ENCODE results near the gene TBC1D23. TPM values are rescaled to one million over a fixed set of nuclear protein-coding genes. Genes with fewer than 3 reads are reported as not detected.
"Not testable (repeated sequence)": the region's sequence is repeated elsewhere in the genome, so short reads cannot be mapped to it uniquely, and the experiment has no call there.

The TBC1D23 gene
- total RNA-seq, 2 experiments from 2014 or later = 17.6 to 19.4 TPM

DNA sequence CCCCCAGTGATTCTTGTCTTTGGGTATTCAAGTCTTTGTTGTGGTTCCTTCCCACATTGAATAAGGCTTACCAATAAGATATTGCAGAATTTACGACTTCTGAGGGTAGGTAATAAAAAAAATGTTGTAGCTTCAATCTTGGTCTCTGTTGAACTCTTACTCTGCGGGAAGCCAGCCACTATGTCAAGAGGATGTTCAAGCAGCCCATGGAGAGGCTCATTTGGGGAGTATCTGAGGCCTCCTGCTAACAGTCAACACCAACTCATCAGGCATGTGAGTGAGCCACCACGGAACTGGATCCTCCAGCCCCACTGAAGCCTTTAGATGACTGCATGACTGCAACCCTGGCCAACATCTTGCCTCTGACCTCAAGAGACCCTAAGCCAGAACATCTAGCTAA is 3.2 kb upstream of the TBC1D23 start:
- Mint-ChIP-seq H3K9me3 (ENCODE audit: low read depth) (no peaks in the 10 kb centered on the region), H3K36me3 (ENCODE audit: low read depth) (no peaks in the 10 kb centered on the region), H3K4me3 (no peak overlapping the region), H3K27ac (no peak overlapping the region), H3K27me3 (no peaks in the 10 kb centered on the region), H3K4me1 (peaks cover 32% of the 10 kb centered on the region)
- ChIA-PET POLR2A (interaction anchor here (1.2 kb wide), 1 partner anchor 12 kb away, joined by 3 read pairs; no protein-coding TSS in a partner anchor), CTCF (interaction anchor here (0.6 to 1.7 kb wide), 4 partner anchors 11 to 426 kb away, joined by 3 to 7 read pairs (median 3); no protein-coding TSS in a partner anchor)
- ATAC-seq (no peak), DNase-seq (no peak)
- intact Hi-C loops (cut with DNase I, micrococcal nuclease) = loop anchor here in 1 of 2 experiments (10.0 kb wide), 1 partner anchor 57 kb away; no protein-coding TSS in a partner anchor

DNA sequence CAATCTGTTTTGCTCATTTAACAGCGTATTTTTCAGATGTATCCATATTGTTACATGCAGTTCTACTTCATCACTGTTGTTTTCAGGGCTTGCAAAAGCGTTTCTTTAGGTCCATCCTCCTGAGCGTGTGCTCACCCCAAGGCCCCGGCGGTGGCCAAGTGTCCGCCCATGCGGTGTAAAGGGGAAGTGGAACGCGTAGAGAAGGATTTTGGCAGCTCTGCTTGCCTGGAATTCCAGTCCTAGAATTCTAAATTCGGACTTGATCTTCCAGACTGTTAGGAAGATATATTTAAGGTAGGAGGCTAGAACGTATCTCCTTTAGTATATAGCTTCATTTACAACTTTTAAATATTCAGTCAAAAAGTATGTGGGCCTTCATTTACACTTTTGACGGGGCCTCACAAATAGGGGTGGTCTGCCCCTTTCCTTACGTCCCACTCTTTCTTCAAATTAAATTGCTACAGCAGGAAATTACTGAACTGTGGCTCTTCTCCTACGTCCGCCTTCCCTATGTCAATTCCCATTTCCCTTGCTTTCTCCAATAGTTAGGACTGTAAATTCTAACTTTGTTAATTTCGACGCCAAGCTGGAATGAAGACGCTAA is 609 bp upstream of the TBC1D23 start:
- Mint-ChIP-seq H3K27ac (peak overlapping the region; percentile 96), H3K27me3 (no peaks in the 10 kb centered on the region), H3K4me1 (peaks cover 58% of the 10 kb centered on the region), H3K4me3 (peak overlapping the region; percentile 91), H3K9me3 (ENCODE audit: low read depth) (no peaks in the 10 kb centered on the region), H3K36me3 (ENCODE audit: low read depth) (no peaks in the 10 kb centered on the region)
- ATAC-seq = no peak
- CTCF ChIA-PET = interaction anchor here (0.6 to 2.0 kb wide), 12 partner anchors 9 to 569 kb away, joined by 3 to 10 read pairs (median 4); partner anchors contain the start of genes LNP1 and TOMM70
- DNase-seq = no peak
- intact Hi-C loops (cut with DNase I, micrococcal nuclease) = loop anchor here (1.0 to 5.0 kb wide), 9 partner anchors 75 to 1465 kb away; partner anchors contain the start of genes CMSS1 (in 2 of the 2), LNP1 (in 2 of the 2), TFG (in 2 of the 2) and TOMM70 (in 2 of the 2)
- POLR2A ChIA-PET = interaction anchor here (0.5 to 2.2 kb wide), 5 partner anchors 10 to 1528 kb away, joined by 3 to 8 read pairs (median 4); partner anchors contain the start of genes LNP1 and TOMM70

DNA sequence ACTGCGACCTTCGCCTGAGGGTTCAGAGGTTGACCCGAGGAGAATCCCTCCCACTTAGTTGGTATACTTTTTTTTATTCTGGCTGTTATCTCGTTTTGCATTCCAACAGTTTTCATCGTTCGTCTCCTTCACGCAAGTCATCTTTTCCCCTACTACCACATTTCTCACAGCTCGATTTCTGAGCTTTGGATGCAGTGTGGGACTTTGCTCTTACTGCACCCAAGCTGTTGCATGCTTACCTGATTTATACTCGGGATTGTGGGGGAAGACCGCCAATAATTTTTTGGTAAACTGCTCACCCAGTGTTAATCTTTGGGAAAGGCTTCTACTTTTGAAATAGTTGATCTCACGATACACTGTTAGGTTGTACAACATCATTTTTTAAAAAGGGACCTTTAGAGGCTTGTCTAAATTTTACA is 702 bp downstream of the TBC1D23 start:
- intact Hi-C loops (cut with DNase I, micrococcal nuclease) = loop anchor here (2.0 to 5.0 kb wide), 6 partner anchors 73 to 1463 kb away; partner anchors contain the start of genes CEP97 (in 1 of the 2), CMSS1 (in 1 of the 2), DCBLD2 (in 1 of the 2) and NIT2 (in 1 of the 2)
- ATAC-seq = no peak
- Mint-ChIP-seq H3K4me1 (peaks cover 58% of the 10 kb centered on the region), H3K9me3 (ENCODE audit: low read depth) (no peaks in the 10 kb centered on the region), H3K27ac (peak overlapping the region; percentile 96), H3K4me3 (peak overlapping the region; percentile 91), H3K27me3 (no peaks in the 10 kb centered on the region), H3K36me3 (ENCODE audit: low read depth) (no peaks in the 10 kb centered on the region)
- CTCF ChIA-PET = interaction anchor here (1.0 to 2.0 kb wide), 5 partner anchors 8 to 186 kb away, joined by 3 to 10 read pairs (median 3); partner anchors contain the start of genes LNP1 and TOMM70
- POLR2A ChIA-PET = interaction anchor here (2.2 kb wide), 1 partner anchor 8 kb away, joined by 8 read pairs; no protein-coding TSS in a partner anchor
- no peak for DNase-seq

DNA sequence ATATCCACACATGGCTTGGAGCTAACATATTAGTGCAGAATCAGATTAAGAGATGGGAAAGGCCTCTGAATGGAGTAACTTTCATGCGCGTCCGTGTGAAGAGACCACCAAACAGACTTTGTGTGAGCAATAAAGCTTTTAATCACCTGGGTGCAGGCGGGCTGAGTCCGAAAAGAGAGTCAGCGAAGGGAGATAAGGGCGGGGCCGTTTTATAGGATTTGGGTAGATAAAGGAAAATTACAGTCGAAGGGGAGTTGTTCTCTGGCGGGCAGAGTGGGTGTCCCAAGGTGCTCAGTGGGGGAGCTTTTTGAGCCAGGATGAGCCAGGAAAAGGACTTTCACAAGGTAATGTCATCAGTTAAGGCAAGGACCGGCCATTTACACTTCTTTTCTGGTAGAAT is 2.1 kb downstream of the TBC1D23 start:
- H3K27me3 Mint-ChIP-seq; CTCF ChIA-PET; H3K4me3 Mint-ChIP-seq; H3K27ac Mint-ChIP-seq; H3K36me3 Mint-ChIP-seq (ENCODE audit: low read depth); ATAC-seq; H3K9me3 Mint-ChIP-seq (ENCODE audit: low read depth); DNase-seq: not testable (repeated sequence)
- POLR2A ChIA-PET = interaction anchor here (0.6 to 0.7 kb wide), 2 partner anchors 54 to 77 kb away, joined by 4 to 9 read pairs; no protein-coding TSS in a partner anchor
- intact Hi-C loops (cut with DNase I, micrococcal nuclease) = loop anchor here (5.0 kb wide), 2 partner anchors 446 to 1361 kb away; partner anchors contain the start of genes CMSS1 (in 1 of the 2) and DCBLD2 (in 1 of the 2)
- peaks cover 50% of the 10 kb centered on the region for H3K4me1 Mint-ChIP-seq

DNA sequence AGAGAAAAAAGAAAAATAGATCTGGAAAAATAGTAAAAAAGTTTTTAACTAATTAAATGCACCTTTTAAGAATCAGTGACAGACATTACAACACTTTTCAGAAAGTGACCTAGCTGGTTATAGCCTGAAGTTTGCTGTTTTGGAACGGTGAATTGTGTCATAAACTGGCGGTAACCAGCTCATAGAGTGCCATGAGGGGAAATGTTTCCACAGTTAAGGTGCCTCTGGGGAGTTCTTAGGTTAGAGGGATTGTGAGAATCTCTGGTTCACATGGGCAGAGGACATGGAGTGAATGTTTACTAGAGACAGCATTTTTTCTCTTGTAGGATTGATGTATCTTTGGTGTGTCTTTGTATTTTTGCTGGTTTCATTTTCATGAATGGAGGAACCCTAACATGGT is 2.8 kb downstream of the TBC1D23 start:
- CTCF ChIA-PET = interaction anchor here (0.8 kb wide), 1 partner anchor 431 kb away, joined by 3 read pairs; no protein-coding TSS in a partner anchor
- ATAC-seq = no peak
- no peak for DNase-seq
- H3K27ac Mint-ChIP-seq = no peak overlapping the region
- intact Hi-C loops (cut with DNase I, micrococcal nuclease) = loop anchor here (5.0 kb wide), 2 partner anchors 446 to 1361 kb away; partner anchors contain the start of genes CMSS1 (in 1 of the 2) and DCBLD2 (in 1 of the 2)
- H3K4me3 Mint-ChIP-seq = no peak overlapping the region
- H3K36me3 Mint-ChIP-seq (ENCODE audit: low read depth) = no peaks in the 10 kb centered on the region
- POLR2A ChIA-PET = no interaction called here
- no peaks in the 10 kb centered on the region for H3K9me3 Mint-ChIP-seq (ENCODE audit: low read depth)
- H3K4me1 Mint-ChIP-seq = peaks cover 50% of the 10 kb centered on the region
- H3K27me3 Mint-ChIP-seq = no peaks in the 10 kb centered on the region

DNA sequence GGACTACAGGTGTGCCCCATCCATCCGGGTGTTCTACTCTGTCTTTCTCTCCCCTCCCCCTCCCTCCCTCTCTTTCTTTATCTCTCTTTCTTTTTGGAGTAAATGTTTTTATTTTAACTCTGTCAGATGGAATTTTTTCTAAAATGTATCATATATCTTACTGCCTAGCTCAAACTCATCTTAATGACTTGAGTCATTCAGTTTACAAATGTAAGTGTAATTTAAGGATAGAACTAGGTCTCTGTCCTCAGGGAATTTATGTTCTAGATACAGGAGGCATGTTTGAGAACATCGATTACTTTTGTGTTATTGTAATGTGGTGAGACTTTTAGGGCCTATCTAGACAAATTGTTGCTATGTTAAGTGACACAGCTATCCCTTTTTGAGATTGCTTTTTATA is 3.5 kb downstream of the TBC1D23 start:
- CTCF ChIA-PET = interaction anchor here (0.8 to 1.2 kb wide), 3 partner anchors 13 to 436 kb away, joined by 3 to 5 read pairs (median 4); no protein-coding TSS in a partner anchor
- no peaks in the 10 kb centered on the region for H3K36me3 Mint-ChIP-seq (ENCODE audit: low read depth)
- no peak for DNase-seq
- POLR2A ChIA-PET = no interaction called here
- H3K27ac Mint-ChIP-seq = no peak overlapping the region
- intact Hi-C loops (cut with DNase I, micrococcal nuclease) = loop anchor here (5.0 kb wide), 2 partner anchors 447 to 1362 kb away; partner anchors contain the start of genes CMSS1 (in 1 of the 2) and DCBLD2 (in 1 of the 2)
- ATAC-seq = no peak
- H3K9me3 Mint-ChIP-seq (ENCODE audit: low read depth) = no peaks in the 10 kb centered on the region
- peaks cover 51% of the 10 kb centered on the region for H3K4me1 Mint-ChIP-seq
- H3K4me3 Mint-ChIP-seq = no peak overlapping the region
- no peaks in the 10 kb centered on the region for H3K27me3 Mint-ChIP-seq

DNA sequence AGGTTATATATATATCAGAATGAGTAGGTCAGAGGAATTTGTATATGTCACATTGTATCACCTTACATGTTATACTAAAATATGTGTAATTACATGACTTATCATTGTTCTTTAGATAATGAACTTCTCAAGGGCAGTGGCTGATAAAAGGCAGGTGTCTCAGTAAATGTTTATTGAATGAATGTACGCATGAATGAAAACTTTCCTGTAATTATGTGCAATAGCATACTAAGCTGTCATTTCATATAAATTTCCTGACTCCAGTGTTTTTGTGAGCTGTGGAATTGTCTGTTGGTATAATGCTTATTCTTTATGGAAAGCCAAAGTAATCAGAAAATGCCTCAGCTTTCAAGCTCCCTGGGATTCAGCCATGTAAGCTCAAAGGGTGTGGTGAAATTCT is 4.2 kb downstream of the TBC1D23 start:
- no peaks in the 10 kb centered on the region for H3K27me3 Mint-ChIP-seq
- H3K4me1 Mint-ChIP-seq = peaks cover 55% of the 10 kb centered on the region
- H3K4me3 Mint-ChIP-seq = no peak overlapping the region
- DNase-seq (no peak), ATAC-seq (no peak)
- H3K36me3 Mint-ChIP-seq (ENCODE audit: low read depth) = no peaks in the 10 kb centered on the region
- ChIA-PET POLR2A (no interaction called here), CTCF (interaction anchor here (1.0 to 1.2 kb wide), 2 partner anchors 13 to 436 kb away, joined by 4 to 5 read pairs; no protein-coding TSS in a partner anchor)
- H3K27ac Mint-ChIP-seq = no peak overlapping the region
- intact Hi-C loops (cut with DNase I, micrococcal nuclease) = no loop called here
- H3K9me3 Mint-ChIP-seq (ENCODE audit: low read depth) = no peaks in the 10 kb centered on the region

DNA sequence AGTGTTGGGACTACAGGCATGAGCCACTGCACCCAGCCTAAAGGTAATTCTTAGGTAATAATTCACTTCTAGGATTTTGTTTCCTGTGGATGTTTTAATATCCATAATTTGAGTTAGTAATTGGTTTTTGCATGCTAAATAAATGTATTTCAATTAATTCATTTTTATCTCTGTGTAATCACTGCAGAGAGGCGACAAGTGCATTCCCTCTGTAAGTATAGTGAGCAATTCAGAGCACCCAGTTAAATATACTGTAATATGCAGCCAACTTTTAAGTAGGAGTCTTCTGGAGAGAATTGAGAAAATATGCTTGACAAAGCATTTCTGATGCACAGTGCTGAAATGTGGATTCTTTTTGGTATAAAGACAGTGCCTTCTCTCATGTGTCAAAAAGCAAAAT is 5.7 kb downstream of the TBC1D23 start:
- Mint-ChIP-seq H3K36me3 (ENCODE audit: low read depth) (no peaks in the 10 kb centered on the region), H3K27me3 (no peaks in the 10 kb centered on the region), H3K27ac (no peak overlapping the region), H3K4me1 (peaks cover 55% of the 10 kb centered on the region), H3K9me3 (ENCODE audit: low read depth) (no peaks in the 10 kb centered on the region), H3K4me3 (no peak overlapping the region)
- DNase-seq (no peak), ATAC-seq (no peak)
- intact Hi-C loops (cut with DNase I, micrococcal nuclease) = no loop called here
- ChIA-PET POLR2A (no interaction called here), CTCF (interaction anchor here (0.6 kb wide), 2 partner anchors 67 to 81 kb away, joined by 3 read pairs; no protein-coding TSS in a partner anchor)

DNA sequence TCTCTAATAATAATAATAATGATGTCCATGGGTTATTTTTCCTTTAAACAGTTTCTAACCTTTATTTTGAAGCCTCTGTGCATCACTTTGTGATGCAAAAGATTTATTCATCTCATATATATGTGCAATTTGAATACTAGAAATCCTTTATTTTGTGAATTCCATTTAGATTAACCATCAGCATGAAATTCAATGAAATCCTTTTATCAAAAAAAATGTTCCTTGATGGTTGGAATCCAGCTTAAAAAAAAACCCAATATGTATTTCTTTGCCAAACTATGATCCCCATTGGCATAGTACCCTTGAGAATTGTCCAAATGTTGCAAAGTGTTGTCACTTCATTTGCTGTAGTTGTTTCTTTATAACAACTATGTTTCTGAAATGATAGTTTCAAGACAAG is 7.4 kb downstream of the TBC1D23 start:
- ChIA-PET POLR2A (interaction anchor here (0.6 kb wide), 1 partner anchor 476 kb away, joined by 3 read pairs; no protein-coding TSS in a partner anchor), CTCF (no interaction called here)
- no peaks in the 10 kb centered on the region for H3K27me3 Mint-ChIP-seq
- no peak overlapping the region for H3K4me3 Mint-ChIP-seq
- intact Hi-C loops (cut with DNase I, micrococcal nuclease) = loop anchor here in 1 of 2 experiments (2.0 kb wide), 1 partner anchor 133 kb away; the partner anchor contains the start of genes LNP1 and TOMM70
- H3K4me1 Mint-ChIP-seq = peaks cover 47% of the 10 kb centered on the region
- H3K36me3 Mint-ChIP-seq (ENCODE audit: low read depth) = no peaks in the 10 kb centered on the region
- DNase-seq = no peak
- no peak for ATAC-seq
- H3K27ac Mint-ChIP-seq = no peak overlapping the region
- H3K9me3 Mint-ChIP-seq (ENCODE audit: low read depth) = no peaks in the 10 kb centered on the region

DNA sequence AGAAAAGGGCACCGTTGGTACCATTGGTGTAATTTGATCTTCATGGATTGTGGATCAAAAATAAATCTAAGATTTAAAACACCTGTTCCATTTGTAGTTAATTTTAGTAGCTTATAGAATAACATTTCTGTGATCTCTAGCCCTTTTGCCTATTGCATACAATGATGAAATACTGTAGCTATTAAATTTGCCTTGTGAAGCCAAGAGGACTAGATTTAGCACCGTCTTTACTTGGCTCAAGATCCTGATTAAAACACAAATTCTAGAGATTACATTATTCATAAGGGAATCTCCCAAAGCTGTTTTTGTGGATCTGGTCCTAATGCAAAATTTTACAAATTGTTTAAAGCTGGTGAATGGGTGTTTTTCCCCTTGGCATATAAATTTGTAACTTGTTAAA is 8.2 kb downstream of the TBC1D23 start:
- H3K4me1 Mint-ChIP-seq = peaks cover 44% of the 10 kb centered on the region
- no peak overlapping the region for H3K4me3 Mint-ChIP-seq
- no peak for ATAC-seq
- ChIA-PET POLR2A (interaction anchor here (1.6 kb wide), 1 partner anchor 8 kb away, joined by 8 read pairs; the partner anchor contains the start of gene TBC1D23), CTCF (interaction anchor here (0.8 to 2.0 kb wide), 5 partner anchors 8 to 419 kb away, joined by 3 to 10 read pairs (median 5); partner anchors contain the start of gene TBC1D23)
- H3K27ac Mint-ChIP-seq = no peak overlapping the region
- no peaks in the 10 kb centered on the region for H3K36me3 Mint-ChIP-seq (ENCODE audit: low read depth)
- no peaks in the 10 kb centered on the region for H3K27me3 Mint-ChIP-seq
- DNase-seq = no peak
- no peaks in the 10 kb centered on the region for H3K9me3 Mint-ChIP-seq (ENCODE audit: low read depth)
- intact Hi-C loops (cut with DNase I, micrococcal nuclease) = loop anchor here in 1 of 2 experiments (2.0 kb wide), 1 partner anchor 132 kb away; the partner anchor contains the start of genes LNP1 and TOMM70

All from activated CD4-positive, alpha-beta T cell treated with anti-CD3 and anti-CD28 coated beads for 36 hours (primary cell).